Pancreas (tissue), 10 donors: ENCODE results near the gene MUC5AC. TPM values are rescaled to one million over a fixed set of nuclear protein-coding genes. Genes with fewer than 3 reads are reported as not detected.

Experiments
- ATAC-seq, 4 donors: fragments of 200-7000 bp; cut with Tn5 transposase; one replicate each; pipeline versions ENCODE4 v1.8.0 to v1.9.1; 2020; ENCODE audit warnings: mild to moderate bottlenecking in 4 of 4, moderate library complexity in 4 of 4
- DNase-seq, 6 donors: peaks; one replicate each; pipeline ENCODE4 v3.0.0-alpha.2; 2020
- FAIRE-seq: peaks from 2 replicates; lab custom pipeline; 2012; peaks lifted over from hg19 to GRCh38; lab: Jason Lieb, UNC
- H3K27ac ChIP-seq, 4 donors: fragments of 200-600 bp; sonication (generic); 1 replicate in 3 of 4; 2 replicates in 1 of 4; pipeline versions ENCODE4 v1.5.0 to v1.8.0; 2020
- H3K27me3 ChIP-seq, 4 donors: fragments of 200-600 bp; one replicate each; pipeline ENCODE4 v1.8.0; 2021
- H3K36me3 ChIP-seq, 3 donors: fragments of 200-600 bp; sonication (generic) in 1 of 3; one replicate each; pipeline versions ENCODE4 v1.5.0 to v1.8.0; 2020 to 2021
- H3K4me1 ChIP-seq, 3 donors: fragments of 200-600 bp; one replicate each; pipeline ENCODE4 v1.8.0; 2021
- H3K4me3 ChIP-seq, 4 donors: fragments of 200-600 bp; sonication (generic) in 2 of 4; one replicate each; pipeline versions ENCODE4 v1.5.0 to v1.8.0; 2020 to 2021
- H3K9me3 ChIP-seq, 4 donors: fragments of 200-600 bp; one replicate each; pipeline ENCODE4 v1.8.0; 2021
- CTCF ChIP-seq, 4 donors: fragments of 200-600 bp; sonication (generic) in 3 of 4; IDR thresholded peaks; one replicate each; pipeline versions ENCODE4 v1.5.0 to v1.8.0; 2021; ENCODE audit warnings: antibody characterized with exemption in 4 of 4
- WGBS, 2 donors: extraction: QIAGEN DNeasy Blood & Tissue Kit; methylation state at CpG; one replicate each; pipeline ENCODE4 v1.1.7; 2013; 5-methylcytosine and 5-hydroxymethylcytosine counted together
- intact Hi-C, 3 donors: fragments of 100-400 bp; cut with DNase I; formaldehyde crosslinking; loops; one replicate each; pipeline versions ENCODE4 v1.11.1 to v1.14.2; 2022
- polyA plus RNA-seq, 2 donors: library from polyadenylated mRNA; stranded (reverse); fragments of 200-250 nt; gene quantifications; one replicate each; pipeline ENCODE4 v1.2.3, GENCODE V29; 2013
- total RNA-seq, 6 donors: library from RNA; stranded (reverse); fragmentation: NEBNext Ultra II Directional in 4 of 6; extraction: Animal tissue kit (Norgen Biotek cat#: 25700) in 4 of 6; gene quantifications; one replicate each; pipeline versions ENCODE4 v1.2.1 to v1.2.4, GENCODE V29; 2021 to 2023
- donor health status: healthy with polysubstance abuse.
- donor health status: DM: no; HTN: no; CAD: no; lungs with moderate emphysema.
- donor health status: DM: no; HTN: no; CAD: no.
- donor health status: control.
- donor health status: control.
- donor health status: Bipolar disorder and iron deficiency.
- donor health status: DM: yes; HTN: yes; CAD: no.
- donor health status: DM: no; HTN: no; CAD: no.
- donor health status: DM: no; HTN: no; CAD: no.
- donor health status: DM: yes; HTN: yes; CAD: no.

Gene MUC5AC
- total and polyA plus RNA-seq, 8 donors, result 0.02 to 4.2 (median 0.04) TPM; not detected in 5

DNA sequence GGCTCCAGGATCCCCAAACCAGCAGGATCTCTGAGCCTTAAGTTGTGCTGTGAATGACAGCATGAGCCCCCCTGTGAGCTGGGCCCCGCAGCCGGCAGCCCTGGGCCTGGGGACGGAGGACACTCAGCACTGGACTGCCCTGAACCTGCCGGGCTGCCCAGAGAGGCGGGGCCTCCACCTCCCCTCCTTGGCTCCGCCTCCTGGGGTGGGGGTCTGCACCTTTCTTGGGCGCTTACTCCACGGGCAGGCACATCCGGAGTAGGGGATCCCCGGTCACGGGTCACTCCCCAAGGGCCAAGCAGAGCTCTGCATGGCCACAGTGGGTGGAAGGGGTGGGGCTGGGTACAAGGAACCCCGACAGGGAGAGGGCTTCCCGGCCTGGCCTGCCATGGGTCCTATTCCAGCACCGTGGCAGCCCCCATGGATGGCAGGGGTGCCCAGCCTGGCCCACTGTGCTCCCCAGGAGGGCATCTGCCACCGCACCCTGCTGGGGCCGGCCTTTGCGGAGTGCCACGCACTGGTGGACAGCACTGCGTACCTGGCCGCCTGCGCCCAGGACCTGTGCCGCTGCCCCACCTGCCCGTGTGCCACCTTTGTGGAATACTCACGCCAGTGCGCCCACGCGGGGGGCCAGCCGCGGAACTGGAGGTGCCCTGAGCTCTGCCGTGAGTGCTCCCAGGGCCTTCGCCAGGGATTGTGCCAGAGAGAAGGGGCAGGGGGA, 70.5 kb downstream of the MUC5AC start:
- intact Hi-C loops, result no loop called here
- no peak overlapping the region for H3K4me3 ChIP-seq
- no peak for FAIRE-seq
- TF ChIP-seq CTCF (IDR thresholded peaks at IDR 0.05), result no peak
- no peak overlapping the region for H3K27ac ChIP-seq
- H3K4me1 ChIP-seq, result no peaks in the 10 kb centered on the region
- WGBS, 2 donors, result 64 to 78% methylated on average over 28 to 31 of the region's 31 CpGs
- no peaks in the 10 kb centered on the region for H3K27me3 ChIP-seq
- no peaks in the 10 kb centered on the region for H3K9me3 ChIP-seq
- no peaks in the 10 kb centered on the region for H3K36me3 ChIP-seq
- DNase-seq, result peak in 3 of 6 donors; percentile 29 to 81 (median 53)
- no peak for ATAC-seq

- Histone ChIP-seq H3K27ac (no peak overlapping the region), H3K4me3 (no peak overlapping the region), H3K4me1 (no peaks in the 10 kb centered on the region), H3K27me3 (no peaks in the 10 kb centered on the region), H3K9me3 (no peaks in the 10 kb centered on the region), H3K36me3 (no peaks in the 10 kb centered on the region)
- no peak for FAIRE-seq
- WGBS, 2 donors, result 58 to 66% methylated on average over 18 of the region's 18 CpGs
- intact Hi-C loops, result no loop called here
- no peak for ATAC-seq
- TF ChIP-seq CTCF (IDR thresholded peaks at IDR 0.05), result no peak
- peak in 3 of 6 donors; percentile 20 to 61 (median 48) for DNase-seq
These were observed 71.2 kb downstream of the MUC5AC start for GRCh38 chr11:1228921-1229451.

DNA sequence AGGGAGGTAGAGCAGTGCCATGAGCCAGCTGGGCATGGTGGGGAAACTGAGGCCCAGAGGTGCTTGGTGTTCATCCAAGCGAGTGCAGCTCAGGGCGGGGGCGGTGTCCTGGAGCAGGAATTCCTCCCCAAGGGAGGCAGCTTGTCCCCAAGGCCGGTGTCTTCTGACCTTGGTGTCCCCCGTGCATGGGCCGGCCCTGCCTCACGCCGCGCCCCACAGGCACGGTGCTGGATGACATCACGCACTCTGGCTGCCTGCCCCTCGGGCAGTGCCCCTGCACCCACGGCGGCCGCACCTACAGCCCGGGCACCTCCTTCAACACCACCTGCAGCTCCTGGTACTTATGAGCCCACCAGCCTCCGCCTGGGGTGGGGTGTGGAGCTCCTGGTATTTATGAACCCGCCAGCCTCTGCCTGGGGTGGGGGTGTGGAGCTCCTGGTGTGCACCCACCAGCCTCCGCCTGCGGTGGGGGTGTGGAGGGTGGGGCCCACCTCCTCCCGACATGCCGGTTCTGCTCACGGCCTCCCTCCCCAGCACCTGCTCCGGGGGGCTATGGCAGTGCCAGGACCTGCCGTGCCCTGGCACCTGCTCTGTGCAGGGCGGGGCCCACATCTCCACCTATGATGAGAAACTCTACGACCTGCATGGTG, 71.8 kb downstream of the MUC5AC start:
- DNase-seq, result peak in 3 of 6 donors; percentile 32 to 72 (median 55)
- no peak for FAIRE-seq
- no peak for TF ChIP-seq CTCF (IDR thresholded peaks at IDR 0.05)
- H3K4me3 ChIP-seq, result no peak overlapping the region
- H3K9me3 ChIP-seq, result no peaks in the 10 kb centered on the region
- H3K4me1 ChIP-seq, result no peaks in the 10 kb centered on the region
- 54 to 60% methylated on average over 25 to 27 of the region's 27 CpGs for WGBS, 2 donors
- no peaks in the 10 kb centered on the region for H3K36me3 ChIP-seq
- H3K27ac ChIP-seq, result no peak overlapping the region
- H3K27me3 ChIP-seq, result no peaks in the 10 kb centered on the region
- intact Hi-C loops, result no loop called here
- ATAC-seq, result no peak

DNA sequence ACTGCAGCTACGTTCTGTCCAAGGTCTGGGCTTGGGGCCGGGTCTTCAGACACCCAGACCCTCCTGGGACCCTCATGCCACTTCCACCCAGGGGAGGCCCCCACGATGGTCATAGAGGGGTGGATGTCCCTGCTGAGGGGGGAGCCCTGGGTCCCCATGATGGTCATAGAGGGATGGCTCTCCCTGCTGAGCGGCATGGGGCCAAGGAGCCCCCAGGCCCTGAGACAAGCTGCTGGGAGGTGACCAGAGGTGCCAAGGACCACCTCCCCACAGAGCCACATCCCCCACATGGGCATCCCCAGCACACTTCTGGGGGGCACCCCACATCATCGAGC, 72.3 kb downstream of the MUC5AC start:
- Histone ChIP-seq H3K36me3 (no peaks in the 10 kb centered on the region), H3K27ac (no peak overlapping the region), H3K4me1 (no peaks in the 10 kb centered on the region), H3K9me3 (no peaks in the 10 kb centered on the region), H3K27me3 (no peaks in the 10 kb centered on the region), H3K4me3 (no peak overlapping the region)
- ATAC-seq, result no peak
- no peak for TF ChIP-seq CTCF (IDR thresholded peaks at IDR 0.05)
- WGBS, 2 donors, result 62 to 70% methylated on average over 5 of the region's 5 CpGs
- DNase-seq, result peak in 1 of 6 donors; percentile 58
- intact Hi-C loops, result no loop called here
- no peak for FAIRE-seq
